ENCODE data around the gene ATP4B.

Gene ATP4B

GRCh38 chr13:113657851-113658741 lies at the start of gene ATP4B:
Gene ATP4B, minus strand, starts transcription at chr13:113658198. Its CDS starts 54 bp downstream, at chr13:113658144.
- DNase-seq: no peak

DNA sequence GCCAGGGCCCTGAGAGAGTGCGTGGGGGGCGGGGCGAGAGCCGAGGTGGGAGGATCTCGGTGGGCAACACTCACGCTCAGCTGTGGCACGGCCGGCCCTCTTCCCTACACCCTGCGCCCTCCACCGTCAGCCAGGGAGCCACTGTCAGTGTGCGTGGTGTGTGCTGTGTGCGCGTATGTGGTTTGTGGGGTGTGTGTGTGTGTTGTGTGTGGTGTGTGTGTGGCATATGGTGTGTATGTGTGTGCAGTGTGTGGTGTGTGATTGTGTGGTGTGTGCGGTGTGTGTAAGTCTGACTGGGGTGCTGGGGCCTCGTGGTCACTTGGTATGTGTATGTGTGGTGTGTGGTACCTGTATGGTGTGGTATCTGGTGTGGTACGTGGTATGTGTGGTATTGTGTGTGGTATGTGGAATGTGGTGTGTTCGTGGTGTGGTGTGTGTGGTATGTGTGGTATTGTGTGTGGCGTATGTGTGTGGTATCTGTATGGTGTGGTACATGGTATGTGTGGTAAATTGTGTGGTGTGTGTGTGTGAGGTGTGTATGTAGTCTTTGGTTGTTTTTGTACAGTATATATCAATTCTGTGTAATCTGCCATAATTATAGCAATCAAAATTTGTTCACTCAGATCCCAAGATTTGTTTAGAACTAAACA lies 14.1 kb upstream of the ATP4B start:
- no peak for DNase-seq

DNA sequence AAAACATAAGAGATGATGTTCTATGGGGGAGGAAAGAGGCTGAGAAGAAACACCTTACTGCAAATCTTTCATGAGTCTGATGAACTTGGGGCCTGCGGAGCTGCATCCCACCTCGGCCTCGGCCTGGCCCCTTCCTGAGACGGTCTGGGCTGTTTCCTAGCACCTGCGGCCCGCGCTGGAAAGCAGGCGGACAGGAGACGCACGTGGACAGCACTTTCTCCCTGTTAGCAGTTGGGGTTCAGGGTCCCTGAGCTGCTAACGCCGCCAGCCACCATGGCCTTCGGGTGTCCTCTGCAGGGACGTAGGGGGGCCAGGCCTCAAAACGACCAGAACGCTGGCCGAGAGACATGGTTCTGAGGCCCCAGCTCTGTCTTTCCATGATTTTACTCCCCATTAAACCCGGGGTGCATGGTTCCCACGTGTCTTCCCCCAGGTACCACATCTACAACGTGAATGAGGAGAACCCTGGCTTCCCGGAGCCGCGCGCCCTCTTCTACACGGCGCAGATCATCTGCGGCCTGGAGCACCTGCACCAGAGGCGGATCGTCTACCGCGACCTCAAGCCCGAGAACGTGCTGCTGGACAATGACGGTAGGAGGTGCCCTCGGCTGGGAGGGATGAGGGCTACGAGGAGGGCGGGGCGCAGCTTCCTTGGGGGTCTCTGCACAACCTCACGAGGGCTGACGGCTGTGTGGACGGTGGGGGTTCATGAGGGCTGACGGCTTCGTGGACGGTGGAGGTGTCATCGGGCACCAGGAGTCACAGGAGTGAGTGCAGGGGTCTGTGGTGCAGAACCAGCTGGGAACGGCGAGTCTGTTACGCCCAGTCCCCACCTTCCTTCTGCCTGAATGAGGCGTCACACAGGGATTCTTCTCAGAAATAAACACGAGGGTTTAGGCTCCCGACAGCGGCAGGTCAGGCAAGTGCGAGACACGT lies 13.3 kb upstream of the ATP4B start:
- no peak for DNase-seq

DNA sequence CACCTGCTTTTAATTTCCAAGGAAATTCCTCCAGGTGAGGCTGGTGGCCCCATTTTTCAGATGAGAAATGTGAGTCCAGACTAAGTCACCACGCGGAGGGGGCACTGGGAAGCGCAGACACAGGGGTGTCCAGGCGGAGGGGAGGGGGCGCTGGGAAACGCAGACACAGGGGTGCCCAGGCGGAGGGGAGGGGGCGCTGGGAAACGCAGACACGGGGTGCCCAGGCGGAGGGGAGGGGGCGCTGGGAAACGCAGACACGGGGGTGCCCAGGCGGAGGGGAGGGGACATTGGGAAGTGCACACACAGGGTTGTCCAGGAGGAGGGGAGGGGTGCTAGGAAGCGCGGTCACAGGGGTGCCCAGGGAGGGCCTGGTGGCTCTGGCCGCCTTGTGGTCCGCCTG lies 12.5 kb upstream of the ATP4B start:
- no peak for DNase-seq

DNA sequence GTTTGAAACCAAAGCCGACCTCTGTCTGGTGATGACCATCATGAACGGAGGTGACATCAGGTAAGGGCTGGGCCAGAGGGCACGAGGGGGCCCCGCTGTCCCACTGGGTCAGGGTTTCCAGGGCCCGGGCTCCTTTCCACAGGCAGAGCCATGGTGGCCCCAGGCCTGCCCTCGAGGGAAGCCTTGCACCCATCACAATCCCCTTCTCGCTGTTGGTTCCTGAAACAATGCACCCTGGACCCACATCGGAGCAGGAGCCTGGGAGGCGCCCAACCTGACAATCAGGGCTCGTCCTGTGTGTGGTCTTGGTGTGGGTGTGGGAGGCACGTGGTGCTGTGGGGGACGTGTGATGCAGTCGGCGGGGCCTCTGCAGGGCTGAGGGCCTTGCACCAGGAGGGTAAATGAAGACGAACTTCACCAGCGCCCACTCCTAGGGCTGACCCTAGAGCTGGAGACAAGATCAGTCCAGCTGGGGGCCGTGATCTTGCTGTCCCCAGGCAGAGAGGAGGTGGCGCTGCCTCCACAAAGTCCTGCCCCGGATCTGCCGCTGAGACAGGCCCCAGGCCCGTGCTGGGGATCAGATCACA lies 11.8 kb upstream of the ATP4B start:
- DNase-seq: no peak

DNA sequence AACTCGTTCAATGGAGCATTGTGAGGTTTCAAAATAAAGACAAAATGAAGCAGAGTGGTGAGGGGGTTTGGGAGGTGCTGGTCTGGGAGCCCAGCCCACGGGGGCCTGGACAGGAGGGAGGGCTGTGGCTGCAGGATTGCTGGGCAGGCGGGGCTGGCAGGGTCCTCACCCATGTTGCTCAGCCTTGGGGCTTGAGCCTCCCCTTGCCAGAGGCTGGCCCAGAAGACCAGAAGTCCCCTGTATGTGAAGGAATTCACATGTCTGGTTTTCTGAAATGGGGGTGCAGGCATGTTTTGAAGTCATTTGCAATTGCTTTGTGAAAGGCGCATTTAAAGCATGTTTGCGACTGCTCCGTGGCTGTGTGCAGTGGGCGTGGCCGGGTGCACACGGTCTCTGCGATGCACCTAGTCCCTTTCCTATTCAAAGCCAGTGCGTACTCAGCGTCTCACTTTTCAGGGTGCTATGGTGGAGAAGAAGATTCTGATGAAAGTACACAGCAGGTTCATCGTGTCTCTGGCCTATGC lies 11.3 kb upstream of the ATP4B start:
- no peak for DNase-seq

- DNase-seq: no peak
Measured at GRCh38 chr13:113668491-113668971, 10.5 kb upstream of the ATP4B start.

DNA sequence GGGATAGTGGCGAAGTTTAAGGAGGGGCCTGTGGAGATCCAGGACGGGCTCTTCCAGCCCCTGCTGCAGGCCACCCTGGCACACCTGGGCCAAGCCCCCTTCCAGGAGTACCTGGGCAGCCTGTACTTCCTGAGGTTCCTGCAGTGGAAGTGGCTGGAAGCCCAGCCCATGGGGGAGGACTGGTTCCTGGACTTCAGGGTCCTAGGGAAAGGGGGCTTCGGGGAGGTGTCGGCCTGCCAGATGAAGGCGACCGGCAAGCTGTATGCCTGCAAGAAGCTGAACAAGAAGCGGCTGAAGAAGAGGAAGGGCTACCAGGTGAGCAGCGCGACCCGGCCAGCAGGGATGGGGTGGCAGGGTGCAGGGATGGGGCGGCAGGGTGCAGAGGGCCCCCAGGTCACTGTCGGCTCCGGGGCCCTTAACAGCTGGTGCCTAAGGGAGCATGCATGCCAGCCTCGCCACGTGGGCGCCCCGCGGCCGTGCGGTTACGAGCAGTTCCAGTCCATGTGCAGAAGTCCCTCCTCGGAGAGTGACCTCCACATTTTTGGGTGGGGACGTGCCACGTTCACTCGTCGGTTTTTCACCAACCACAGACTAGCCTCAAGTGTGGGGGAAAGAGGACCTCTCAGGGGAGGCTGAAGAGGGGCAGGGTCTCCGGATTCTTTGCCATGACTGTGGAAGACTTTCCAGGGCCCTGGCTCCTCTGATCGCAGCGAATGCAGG lies 9.9 kb upstream of the ATP4B start:
- no peak for DNase-seq

DNA sequence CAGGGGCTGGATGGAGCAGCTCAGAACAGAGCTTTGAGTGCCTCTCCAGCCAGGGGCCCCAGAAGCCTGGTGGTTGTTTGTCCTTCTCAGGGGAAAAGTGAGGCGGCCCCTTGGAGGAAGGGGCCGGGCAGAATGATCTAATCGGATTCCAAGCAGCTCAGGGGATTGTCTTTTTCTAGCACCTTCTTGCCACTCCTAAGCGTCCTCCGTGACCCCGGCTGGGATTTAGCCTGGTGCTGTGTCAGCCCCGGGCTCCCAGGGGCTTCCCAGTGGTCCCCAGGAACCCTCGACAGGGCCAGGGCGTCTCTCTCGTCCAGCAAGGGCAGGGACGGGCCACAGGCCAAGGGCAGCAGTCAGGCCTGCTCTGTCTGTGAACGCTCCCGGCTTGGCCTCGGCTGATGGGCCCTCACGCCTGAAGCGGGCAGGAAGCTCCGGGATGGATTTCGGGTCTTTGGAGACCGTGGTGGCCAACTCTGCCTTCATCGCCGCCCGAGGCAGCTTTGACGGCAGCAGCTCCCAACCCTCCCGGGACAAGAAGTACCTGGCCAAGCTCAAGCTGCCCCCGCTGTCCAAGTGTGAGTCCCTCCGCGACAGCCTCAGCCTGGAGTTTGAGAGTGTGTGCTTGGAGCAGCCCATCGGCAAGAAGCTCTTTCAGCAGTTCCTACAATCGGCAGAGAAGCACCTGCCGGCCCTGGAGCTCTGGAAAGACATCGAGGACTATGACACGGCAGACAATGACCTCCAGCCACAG lies 9.1 kb upstream of the ATP4B start, which contains the start of gene GRK1:
GRK1 (plus strand) TSS at position 269 of the 751 bp plus-strand sequence; CDS start at position 437, 168 bp downstream.
- no peak for DNase-seq

DNA sequence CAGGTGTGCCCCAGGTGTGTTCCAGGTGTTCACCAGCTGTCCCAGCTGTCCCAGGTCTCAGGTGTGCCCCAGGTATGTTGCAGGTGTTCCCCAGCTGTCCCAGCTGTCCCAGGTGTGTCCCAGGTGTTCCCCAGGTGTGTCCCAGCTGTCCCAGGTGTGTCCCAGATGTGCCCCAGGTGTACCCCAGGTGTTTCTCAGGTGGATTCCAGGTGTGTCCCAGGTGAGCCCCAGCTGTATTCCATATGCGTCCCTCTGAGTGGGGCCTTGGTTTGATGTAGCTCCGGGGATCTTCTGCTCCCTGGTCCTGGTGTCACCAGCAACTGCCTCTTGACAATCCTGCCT lies 8.3 kb upstream of the ATP4B start:
- no peak for DNase-seq

GRCh38 chr13:113665597-113666328 lies 7.8 kb upstream of the ATP4B start:
- no peak for DNase-seq

- DNase-seq: no peak
Measured at GRCh38 chr13:113664751-113665596, 7.0 kb upstream of the ATP4B start.

DNA sequence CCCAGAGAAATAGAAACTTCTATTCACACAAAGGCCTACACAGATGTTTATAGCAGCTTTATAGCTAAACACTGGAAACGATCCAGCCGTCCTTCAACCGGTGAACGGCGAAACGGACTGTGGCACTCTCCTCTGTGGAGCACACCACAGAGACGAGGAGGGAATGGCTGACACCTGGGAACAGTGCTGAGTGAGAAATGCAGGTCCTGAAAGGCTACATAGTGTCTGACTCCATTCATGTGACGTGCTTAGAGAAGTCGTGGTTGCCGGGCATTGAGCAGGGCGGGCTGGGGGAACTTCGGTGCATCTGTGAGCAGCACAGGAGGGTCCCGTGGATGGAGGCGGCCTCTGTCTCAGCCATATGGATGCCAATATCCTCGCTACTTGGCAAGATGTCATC lies 5.9 kb upstream of the ATP4B start:
- no peak for DNase-seq

DNA sequence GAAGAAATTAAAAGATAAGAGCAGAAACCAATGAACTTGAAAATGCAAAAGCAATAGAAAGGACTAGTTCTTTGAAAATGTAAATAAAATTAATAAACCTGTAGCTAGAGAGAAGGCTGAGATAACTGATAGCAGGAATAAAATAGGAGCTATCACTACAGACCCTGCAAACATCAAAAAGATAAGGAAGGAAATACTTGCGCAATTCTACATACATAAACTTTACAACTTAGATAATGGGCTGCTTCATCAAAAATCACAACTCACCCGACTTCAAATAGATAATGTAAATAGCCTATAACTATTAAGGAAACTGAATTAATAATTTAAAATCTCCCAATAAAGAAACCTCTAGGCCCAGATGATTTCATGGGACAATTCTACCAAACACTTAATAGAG lies 3.5 kb upstream of the ATP4B start:
- no peak for DNase-seq

- DNase-seq: no peak
Measured at GRCh38 chr13:113660066-113660465, 2.1 kb upstream of the ATP4B start.

GRCh38 chr13:113659337-113659736 lies 1.3 kb upstream of the ATP4B start:
- DNase-seq: no peak

DNA sequence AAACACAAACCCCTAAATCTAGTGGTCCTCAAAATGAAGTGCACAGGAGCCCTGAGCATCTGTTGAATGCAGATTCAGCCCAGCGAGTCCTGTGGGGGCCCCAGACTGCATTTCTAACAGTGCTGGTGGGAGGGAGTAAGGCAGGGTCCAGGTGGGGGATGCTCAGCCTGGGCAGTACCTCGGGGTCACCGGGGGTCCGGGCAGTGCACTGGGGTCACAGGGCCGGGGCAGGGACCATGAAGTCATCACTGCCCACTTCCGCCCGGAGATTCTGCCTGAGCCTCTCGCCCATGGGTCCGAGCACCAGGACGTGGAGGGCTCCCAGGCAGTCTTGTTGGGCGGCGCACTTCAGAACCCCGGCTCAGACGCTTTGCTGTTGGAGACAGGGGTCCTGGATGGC lies 838 bp upstream of the ATP4B start:
- DNase-seq: no peak

GRCh38 chr13:113656831-113657671 lies 947 bp downstream of the ATP4B start:
- DNase-seq: no peak

All from stimulated activated CD8-positive, alpha-beta memory T cell treated with anti-CD3 and anti-CD28 coated beads, Interleukin-4, amount 100 ng/mL, for 48 hours (primary cell).